Eye (tissue), 1 donor: ENCODE results near the gene TRHDE.

Experiments used
- DNase-seq: peaks from one replicate; pipeline ENCODE4 v3.0.0-alpha.2; 2015

TRHDE gene, protein sequence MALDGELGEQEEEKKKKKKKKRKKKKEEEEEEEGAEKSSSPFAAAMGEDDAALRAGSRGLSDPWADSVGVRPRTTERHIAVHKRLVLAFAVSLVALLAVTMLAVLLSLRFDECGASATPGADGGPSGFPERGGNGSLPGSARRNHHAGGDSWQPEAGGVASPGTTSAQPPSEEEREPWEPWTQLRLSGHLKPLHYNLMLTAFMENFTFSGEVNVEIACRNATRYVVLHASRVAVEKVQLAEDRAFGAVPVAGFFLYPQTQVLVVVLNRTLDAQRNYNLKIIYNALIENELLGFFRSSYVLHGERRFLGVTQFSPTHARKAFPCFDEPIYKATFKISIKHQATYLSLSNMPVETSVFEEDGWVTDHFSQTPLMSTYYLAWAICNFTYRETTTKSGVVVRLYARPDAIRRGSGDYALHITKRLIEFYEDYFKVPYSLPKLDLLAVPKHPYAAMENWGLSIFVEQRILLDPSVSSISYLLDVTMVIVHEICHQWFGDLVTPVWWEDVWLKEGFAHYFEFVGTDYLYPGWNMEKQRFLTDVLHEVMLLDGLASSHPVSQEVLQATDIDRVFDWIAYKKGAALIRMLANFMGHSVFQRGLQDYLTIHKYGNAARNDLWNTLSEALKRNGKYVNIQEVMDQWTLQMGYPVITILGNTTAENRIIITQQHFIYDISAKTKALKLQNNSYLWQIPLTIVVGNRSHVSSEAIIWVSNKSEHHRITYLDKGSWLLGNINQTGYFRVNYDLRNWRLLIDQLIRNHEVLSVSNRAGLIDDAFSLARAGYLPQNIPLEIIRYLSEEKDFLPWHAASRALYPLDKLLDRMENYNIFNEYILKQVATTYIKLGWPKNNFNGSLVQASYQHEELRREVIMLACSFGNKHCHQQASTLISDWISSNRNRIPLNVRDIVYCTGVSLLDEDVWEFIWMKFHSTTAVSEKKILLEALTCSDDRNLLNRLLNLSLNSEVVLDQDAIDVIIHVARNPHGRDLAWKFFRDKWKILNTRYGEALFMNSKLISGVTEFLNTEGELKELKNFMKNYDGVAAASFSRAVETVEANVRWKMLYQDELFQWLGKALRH

DNA sequence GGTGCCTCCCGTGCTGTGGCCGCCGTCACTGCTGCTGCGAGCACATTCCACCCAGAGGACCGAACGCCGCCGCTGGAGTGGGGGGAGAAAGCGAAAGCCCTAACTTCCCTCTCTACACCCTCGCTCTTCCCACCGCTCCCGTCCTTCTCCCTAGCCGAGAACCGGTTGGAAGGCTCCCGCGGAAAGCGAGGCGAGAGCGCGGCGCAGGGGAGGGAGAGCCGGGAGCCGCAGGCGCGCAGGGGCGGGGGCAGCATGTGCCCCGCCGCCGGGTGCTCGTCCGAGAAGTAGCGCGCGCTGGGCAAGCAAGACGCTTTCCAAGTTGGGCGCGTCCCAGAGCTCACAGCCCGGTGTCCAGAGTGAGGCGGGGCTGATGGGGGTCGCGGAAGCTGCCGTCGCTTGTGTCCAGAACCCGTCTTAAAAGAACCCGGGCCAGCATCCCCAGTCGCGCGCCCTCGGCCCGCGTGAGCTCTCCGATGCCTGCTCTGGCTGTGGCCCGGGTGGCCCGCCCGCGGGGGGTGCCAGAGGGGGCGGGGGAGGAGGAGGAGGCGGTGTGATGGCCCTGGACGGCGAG lies at the start of gene TRHDE:
Gene TRHDE (plus strand): TSS at position 280 of the 571 bp plus-strand sequence. CDS start 274 bp downstream, at position 554.
- peak; percentile 90 for DNase-seq

DNA sequence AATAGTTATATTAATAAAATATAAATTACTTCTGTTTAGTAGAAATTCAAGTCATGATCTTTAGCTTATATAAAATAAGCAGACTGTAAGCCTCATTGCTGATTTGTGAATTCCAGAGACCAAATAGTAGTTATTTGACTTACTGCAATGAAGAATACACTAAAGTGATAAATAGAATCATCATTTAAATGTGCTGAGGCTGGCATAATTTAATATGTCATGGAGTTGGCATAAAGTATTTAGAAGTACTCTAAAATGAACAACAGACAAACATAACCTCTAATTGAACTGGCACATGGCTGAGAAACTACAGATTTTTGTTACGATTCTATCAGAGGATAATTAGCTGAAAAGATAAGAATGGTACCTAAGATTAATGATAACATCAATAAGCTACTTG lies 45.7 kb upstream of the TRHDE start:
- DNase-seq = no peak

DNA sequence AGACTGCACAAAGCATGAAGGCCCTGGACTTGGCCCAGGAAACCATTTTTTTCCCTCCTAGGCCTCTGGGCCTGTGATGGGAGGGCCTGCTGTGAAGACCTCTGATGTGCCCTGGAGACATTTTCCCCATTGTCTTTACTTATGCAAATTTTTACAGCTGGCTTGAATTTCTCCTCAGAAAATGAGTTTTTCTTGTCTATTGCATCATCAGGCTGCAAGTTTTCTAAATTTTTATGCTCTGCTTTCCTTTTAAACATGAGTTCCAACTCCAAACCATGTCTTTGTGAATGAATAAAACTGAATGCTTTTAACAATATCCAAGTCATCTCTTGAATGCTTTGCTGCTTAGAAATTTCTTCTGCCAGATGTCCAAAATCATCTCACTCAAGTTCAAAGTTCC lies 43.7 kb upstream of the TRHDE start:
- no peak for DNase-seq

DNA sequence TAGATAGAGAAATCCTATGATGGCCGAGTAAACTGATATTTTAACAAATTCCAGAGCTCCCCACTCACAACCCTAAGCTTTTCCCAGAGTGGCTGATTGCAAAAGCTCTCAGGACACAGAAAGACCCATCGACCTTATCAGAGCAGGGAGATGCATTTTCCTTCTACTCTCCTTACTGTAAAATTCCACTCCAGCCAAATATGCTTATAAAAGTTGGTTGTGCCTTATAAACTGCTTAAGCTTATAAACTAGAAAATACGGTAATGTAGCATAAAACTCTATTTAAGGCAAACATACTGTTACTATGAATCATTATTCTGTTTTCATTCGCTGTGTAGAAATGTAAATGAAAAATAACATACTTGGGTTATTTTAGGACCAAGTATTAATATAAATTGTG lies 41.6 kb upstream of the TRHDE start:
- peak; percentile 19 for DNase-seq

DNA sequence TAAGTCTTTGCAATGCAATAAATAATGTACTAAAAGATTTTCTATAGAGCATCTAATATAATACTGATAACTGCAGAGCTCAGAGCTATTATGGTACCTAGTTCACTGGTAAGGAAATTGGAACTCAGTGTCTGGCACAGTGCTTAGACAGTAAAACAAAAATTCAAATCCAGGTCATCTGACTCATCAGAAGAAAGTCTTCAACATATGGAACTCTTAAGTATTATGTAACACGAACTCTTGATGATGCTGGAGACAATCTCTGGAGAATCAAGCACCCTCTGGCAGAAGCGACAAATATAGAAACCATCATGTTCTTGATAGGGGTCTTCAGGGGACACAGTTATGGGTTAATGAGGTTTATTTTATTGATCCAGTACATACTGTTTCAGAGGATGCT lies 37.3 kb upstream of the TRHDE start:
- no peak for DNase-seq

DNA sequence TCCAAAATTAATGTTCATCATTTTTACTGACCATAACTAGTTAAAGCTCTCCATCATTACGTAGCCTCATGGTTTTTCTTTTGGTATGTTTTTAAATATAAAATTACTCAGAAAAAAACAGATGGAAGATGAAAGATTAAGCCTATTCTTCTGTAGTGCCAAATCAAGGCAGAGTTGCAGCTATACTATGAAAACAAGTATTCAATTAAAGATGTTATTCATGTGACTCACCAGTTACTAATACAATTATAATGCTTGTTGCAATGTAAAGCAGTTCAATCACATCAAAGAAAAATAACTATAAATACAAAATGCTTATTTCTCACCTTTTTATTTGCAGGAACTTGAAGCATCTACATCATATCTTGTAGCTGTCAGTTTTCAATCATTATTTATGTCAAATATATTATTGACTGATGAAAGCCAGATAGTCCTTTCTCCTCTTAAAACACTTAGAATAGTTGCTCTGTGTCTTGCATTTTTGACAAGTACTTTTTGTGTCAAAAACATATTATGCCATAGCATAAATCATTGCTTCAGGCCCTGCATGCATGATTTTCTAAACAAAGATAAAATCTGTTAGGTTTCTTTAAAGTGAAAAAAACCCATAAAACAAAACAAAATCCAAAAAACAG lies 36.0 kb upstream of the TRHDE start:
- no peak for DNase-seq

DNA sequence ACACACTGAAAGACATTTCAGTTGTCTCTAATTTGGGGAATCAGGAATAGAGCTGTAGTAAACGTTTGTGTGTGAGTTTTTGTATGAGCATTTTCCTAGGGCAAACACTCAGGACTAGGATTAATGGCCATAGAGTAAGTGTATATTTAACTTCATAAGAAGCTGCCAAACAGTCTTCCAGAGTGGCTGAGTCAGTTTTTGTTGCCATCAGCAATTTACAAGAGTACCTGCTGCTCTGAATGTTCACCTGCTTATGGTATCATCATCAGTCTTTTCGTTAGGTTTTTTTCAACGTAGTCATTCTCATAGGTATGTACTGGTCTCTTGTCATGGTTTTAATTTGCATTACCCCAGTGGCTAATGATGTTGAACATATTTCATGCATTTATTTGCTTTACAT lies 30.6 kb upstream of the TRHDE start:
- DNase-seq = no peak

DNA sequence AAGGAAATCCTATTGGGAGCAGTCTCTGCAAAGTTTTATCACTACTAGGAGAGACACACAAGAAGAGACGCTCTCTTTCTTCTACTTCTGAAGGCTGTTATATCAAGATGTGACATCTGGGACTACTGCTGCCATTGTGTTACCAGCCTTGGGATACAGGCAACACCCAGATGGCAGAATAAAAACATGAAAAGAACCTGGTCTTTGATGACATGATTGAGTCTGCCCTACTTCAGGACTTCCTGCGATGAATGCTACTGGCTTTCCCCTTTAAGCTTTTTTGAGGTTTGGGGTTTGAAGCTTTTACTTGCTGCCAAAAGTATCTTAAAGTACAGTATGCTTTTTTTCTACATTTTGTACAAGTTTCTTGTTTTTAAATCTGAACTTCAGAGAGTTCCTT lies 29.2 kb upstream of the TRHDE start:
- DNase-seq = no peak

DNA sequence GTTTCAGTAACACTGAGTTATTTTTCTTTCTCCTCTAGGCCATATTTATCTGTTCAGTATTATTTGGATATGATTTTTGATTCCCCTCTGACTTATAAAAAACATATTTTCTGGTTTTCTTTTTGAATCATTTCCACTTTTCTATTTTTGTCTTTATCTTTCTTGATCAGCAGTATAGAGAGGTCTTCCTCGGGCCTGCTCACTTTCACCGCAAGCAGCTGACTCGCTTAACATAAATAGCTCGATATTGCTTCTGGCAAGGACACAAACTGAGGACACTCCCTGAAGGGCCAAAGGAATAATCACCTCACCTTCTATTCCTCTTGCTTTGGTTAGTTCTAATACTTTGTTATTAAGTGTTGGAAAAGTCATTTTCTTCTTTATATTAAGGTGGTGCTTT lies 25.8 kb upstream of the TRHDE start:
- DNase-seq = no peak

DNA sequence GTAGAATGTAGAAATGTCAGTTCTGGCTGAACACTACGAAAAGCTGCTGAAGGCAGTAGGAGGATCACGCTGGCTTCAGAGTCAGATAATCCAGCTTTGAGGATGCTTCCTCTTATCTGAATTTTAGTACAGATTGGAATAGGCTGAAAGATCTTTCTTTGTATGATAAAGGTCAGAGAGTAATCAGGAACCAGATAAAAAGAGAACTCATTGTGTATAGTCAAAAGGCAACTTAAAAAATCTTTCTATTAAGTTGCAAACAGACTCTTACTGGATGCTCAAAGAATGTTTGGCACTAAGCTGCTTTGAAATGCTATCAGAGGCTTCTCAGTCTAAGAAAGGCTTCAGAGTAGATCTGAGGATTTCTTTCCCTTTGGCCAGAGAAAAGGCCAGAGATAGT lies 21.8 kb upstream of the TRHDE start:
- DNase-seq = no peak

DNA sequence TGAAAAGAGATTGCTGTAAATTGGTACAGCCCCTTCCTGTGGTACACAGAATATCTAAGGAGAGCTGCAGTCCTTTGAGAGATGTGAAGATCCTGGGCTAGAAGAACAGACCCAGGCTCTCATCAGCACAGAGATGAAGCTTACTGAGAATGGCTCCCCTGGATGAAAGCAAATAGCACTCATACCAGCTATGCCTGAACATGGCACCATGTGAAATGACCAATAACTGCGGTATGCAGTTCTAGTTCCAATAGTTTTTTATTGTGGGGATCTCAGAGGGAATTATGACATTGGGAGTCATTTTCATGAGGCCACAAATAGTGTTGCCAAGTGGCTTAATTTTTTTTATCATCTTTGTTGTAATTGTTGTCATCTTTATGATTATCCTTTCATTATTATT lies 15.4 kb upstream of the TRHDE start:
- no peak for DNase-seq

DNA sequence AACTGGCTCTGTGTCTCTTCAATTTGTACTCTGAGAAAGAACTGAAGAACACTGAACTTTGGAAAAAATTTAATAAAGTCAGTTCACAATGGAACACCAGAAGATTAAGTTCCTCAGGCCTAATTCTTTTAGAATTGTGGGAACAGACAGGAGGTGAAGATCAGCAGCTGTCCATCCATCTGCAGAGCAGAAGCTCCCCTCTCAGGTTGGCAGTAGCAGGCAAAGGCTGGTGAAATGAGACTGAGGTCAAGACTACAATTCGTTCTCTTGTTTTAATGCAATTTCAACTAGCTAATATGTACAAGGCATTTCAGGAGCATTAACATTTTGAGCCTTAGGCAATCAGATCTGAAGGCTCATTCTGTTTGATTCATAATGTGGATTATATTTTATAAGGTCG lies 10.3 kb upstream of the TRHDE start:
- DNase-seq = no peak

DNA sequence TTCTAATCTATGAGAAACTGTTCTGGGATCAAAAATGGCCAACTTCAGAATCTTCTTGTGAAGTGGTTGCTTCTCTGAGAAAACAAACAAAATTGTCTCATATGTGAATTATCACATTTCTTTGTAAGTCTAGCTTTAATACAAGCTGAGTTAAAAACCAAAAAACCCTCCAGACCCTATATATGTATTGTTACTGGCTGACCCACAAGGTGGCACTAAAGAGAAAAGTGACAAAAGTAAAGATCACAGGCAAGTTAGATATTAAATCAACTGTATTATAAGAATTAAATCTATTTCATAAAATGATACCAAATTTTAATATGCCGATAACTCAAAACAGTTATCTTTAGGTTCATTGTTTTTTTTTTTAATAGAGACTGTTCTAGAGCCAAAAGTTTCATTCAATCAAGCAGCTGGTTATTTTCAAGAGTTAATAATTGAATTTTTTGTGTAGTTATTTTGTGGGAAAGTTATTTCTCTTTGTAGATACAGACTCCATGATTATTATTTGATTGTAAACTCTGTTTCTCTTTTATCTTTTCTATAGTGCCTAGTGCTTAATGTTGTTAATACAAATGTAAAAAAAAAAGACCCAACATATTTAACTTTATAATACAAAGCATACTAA lies 7.5 kb upstream of the TRHDE start:
- peak; percentile 60 for DNase-seq

DNA sequence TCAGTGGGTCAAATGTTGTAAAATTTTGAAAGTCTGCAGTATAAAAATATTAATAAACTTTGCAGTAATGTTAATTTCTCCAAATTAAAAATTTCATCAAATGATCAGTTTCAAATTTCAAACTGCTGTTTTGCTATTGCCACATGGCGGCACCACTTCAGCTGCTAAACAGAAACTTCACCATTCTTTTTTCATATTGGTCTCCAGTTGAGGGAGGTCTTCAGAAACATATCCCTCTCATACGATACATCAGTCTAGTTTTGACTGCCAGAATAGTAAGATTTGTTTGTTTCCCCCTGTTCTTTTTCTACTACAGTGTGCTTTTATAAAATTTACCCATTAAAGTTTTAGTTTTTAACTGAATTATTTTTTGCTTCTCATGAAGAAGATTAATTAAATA lies 4.2 kb upstream of the TRHDE start:
- DNase-seq = peak; percentile 34

DNA sequence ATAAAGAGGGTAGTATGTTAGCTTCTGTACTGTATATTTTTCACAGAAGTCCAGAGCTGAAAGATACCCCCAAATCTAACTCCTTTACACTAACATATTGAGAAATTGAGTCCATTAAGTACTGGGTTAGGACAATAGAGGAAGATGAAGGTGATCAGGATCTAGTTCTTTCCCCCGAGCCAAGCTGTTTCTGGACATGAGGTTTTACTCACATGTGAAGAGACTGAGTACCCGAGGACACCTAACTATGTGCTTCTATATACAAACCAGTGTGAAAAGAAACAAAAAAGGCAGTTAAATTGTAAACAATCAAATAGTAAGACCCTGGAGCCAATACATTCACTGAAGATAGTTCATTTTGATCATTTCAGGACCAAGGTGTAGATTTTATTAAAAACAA lies 3.8 kb upstream of the TRHDE start:
- DNase-seq = no peak

DNA sequence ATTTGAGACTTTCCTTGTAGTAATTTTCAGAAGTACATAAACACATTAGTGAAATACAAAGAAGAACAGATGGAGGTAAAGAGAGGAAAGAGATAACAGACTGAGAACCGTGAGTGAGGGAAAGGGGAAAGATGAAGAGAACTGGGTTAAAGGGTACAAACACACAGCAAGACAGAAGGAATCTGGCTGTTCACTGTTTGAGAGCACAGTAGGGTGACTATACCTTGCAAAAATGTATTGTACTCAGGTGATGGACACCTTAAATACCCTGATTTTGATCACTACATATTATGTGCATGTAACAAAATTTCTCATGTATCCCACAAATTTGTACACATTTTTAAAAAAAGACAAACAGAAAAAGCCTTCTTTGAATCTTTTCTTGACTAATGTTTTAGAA lies 2.7 kb upstream of the TRHDE start:
- DNase-seq = no peak

DNA sequence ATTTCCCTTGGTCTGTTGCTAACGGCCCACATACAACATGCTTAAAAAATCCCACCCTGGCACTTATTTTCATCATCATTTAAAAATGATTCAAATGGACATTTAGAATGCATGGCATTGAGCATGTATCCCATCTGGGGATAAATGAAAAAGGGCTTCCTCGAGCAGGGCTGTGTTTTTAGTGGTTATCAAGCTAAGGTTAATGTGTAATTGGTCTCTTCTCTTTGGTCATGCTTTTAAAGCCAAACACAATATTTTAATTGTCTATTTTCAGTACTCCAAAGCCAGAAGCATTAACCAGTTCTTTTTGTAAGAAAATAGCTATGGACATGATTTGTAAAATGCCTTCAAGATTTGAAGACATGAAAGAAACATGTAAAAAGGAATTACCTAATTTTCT lies 1.9 kb upstream of the TRHDE start:
- DNase-seq = peak; percentile 29

DNA sequence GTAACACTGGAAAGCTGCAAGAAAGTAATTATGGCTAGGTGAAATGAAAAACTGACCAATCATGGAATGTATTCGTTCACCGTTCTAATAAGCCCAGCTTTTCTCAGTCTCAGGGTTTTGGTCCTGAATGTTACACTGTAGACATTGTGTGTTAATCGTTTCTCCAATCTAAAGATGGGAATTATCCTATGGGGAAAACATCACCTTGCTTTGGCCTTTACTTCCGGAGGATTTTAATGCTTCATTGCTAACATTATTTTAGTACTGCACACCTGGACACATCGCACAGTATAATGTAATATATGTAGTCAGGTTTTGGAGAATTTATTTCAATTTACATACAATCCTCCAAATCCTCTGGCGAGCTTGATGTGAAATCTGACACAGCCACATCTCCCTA lies 1.2 kb upstream of the TRHDE start:
- peak; percentile 47 for DNase-seq

DNA sequence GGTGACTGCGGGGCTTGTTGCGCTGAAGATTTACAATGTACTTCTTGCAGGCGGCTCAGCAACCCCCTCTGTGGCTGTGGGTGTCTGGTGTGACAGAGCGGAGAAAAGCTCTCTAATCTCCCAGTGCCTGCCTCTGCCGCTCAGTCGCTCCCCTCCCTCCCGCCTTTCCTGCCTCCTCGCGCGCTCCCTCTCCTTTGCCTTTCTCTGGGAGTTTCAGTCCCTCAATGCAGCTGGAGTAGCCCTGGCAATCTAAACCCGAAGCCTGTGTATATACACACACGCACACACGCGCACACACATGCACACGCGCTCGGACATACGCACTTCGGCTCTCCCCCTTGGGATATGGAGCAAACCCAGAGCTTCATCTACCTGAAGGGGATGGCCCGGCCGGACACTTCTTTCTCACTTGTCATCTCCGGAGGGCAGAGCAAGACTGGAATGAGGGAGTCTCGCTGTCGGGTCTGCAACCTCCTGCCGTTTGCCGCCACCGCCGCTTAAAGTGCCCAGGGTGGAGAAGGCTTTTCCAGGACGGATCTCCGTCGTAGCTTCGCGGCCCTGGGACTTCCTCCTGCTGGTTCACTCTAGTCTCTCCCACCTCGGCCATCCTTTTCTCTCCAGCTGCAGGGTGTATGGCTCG lies 599 bp upstream of the TRHDE start:
- DNase-seq = peak; percentile 93

DNA sequence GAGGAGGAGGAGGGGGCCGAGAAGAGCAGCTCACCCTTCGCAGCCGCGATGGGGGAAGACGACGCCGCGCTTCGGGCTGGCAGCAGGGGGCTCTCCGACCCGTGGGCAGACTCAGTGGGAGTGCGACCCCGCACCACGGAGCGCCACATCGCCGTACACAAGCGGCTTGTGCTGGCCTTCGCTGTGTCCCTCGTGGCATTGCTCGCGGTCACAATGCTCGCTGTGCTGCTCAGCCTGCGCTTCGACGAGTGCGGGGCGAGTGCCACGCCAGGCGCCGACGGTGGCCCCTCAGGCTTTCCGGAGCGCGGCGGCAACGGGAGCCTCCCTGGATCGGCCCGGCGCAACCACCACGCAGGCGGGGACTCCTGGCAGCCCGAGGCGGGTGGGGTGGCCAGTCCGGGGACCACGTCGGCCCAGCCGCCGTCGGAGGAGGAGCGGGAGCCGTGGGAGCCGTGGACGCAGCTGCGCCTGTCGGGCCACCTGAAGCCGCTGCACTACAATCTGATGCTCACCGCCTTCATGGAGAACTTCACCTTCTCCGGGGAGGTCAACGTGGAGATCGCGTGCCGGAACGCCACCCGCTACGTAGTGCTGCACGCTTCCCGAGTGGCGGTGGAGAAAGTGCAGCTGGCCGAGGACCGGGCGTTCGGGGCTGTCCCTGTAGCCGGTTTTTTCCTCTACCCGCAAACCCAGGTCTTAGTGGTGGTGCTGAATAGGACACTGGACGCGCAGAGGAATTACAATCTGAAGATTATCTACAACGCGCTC lies 745 bp downstream of the TRHDE start:
- peak; percentile 83 for DNase-seq

DNA sequence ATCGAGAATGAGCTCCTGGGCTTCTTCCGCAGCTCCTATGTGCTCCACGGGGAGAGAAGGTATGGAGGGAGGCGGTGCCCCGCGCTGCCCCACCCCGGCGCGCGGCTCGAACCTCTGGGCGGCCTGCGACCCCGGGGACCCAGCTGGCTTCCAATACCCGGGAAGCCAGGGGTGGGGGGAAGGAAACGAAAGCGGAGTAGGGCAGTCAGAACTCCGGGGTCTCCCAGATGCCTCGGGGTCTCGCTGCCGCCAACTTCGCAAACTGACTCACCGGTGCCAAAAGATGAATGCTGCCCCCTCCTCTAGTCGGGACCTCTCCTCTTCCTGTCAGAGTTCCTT lies 1.3 kb downstream of the TRHDE start:
- DNase-seq = peak; percentile 81
